SK-N-DZ (cell line): ENCODE measurements around the gene TUBG2.

Source experiments
- DNase-seq: peaks from one replicate; pipeline ENCODE4 v3.0.0-alpha.2; 2015; ENCODE audit warnings: low spot score

The TUBG2 gene

GRCh38 chr17:42676424-42677011 is 17.4 kb downstream of the TUBG2 start, which contains the start of gene PLEKHH3:
TSS of gene PLEKHH3 (minus strand) at chr17:42676994. CDS start at chr17:42676563, 431 bp downstream.
- peak; percentile 71 for DNase-seq

- peak; percentile 100 for DNase-seq
Measured at GRCh38 chr17:42677012-42677857, 18.2 kb downstream of the TUBG2 start.

DNA sequence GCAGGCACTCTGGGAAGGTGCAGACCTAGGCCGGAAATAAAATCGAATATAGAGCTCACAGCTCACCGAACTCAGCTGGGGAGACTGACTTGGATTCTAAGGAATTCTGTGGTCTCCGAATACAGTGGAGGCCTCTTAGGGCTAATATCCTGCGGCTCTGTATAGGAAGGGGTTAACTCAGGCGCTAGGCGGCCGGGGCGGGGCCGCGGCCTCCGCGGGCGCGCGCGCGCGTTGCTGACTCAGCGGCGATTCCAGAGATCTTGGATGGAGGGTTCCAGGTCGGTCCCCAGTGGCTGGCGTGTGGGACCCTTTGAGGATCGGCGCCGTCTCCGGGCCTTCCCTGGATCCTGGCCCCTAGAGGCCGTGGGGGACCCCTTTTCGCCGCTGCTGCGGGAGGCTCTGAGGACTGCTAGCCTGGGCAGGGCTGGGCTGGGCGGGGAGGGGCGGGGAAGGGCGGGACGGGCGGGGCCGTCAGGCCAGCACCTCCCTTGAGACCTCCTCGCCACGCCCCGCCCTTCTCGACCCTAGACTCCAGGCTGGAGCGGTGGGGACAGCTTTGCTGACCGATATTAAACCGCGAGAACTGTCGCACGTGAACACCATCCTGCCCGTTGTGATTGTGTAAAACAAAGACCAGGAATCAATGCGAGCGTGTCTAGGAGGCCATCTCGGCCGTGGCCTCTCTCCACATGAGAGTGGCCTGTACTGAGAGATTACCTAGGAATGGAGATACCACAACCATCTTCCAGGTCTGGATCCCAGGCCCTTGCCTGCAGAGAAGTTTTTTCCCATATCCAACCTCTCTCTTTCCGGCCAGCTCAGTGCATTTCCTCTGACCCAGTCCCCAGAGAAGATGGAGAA is 19.1 kb downstream of the TUBG2 start:
- DNase-seq, result peak; percentile 98

DNA sequence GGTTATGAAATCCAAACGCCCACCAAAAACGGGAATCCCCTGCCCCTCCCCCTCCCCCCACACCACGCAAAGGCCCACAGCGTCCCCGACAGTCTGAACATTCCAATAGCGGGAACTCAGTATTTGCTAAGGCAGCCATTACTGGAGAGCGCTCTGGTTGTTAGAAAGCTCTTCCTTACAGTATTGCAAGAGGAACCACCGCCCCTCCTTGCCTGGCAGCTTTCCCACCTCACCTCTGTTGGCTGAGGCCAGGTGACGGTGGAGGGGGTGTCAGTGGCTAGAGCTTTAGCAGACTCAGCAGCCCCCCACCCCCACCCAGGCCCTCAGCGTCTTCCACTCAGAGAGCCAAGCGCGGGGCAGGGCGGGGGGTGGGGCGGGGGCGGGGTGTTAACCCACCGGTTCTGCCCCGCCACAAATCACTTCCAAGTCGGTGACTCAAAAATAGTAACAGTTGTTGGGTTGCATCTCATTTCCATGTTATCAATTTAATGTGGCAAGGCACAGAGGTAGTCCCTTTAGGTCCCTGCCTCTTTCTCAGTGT is 19.9 kb downstream of the TUBG2 start:
- DNase-seq, result peak; percentile 72

DNA sequence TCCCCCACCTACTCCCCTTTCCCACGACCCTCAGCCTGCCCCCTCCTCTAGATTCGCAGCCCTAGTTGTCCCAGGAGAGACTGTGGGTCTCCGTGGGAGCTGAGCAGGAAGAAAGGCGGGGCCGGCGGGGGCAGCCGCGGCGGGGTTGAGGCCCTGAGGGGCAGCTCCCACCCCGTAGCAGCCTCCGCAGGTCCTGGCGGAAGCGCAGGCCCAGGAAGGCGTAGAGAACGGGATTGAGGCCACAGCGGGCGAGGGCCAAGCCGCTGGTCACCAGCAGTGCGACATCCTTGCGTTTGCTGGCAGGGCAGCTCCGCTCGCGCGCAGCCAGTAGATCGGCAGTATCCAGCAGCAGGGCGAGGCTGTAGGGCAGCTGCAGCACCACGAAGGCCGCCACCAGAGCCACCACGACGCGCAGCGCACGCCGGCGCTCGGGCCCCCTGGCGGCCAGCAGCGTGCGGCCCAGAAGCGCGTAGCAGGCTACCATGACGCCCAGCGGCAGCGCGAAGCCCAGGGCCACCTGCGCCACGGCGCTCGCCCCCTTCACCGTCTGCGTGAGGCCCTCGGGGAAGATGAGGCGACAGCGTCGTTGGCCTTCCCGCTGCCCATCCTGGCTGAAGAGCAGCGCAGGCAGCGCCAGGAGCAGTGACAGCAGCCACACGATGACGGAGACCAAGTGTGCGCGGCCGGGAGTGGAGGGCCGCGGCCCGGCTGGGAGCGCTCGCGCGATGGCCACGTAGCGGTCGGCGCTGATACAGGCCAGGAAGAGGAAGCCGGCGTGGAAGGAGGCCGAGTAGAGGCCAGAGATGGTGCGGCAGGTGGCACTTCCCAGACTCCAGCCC is 20.6 kb downstream of the TUBG2 start:
- peak; percentile 90 for DNase-seq

DNA sequence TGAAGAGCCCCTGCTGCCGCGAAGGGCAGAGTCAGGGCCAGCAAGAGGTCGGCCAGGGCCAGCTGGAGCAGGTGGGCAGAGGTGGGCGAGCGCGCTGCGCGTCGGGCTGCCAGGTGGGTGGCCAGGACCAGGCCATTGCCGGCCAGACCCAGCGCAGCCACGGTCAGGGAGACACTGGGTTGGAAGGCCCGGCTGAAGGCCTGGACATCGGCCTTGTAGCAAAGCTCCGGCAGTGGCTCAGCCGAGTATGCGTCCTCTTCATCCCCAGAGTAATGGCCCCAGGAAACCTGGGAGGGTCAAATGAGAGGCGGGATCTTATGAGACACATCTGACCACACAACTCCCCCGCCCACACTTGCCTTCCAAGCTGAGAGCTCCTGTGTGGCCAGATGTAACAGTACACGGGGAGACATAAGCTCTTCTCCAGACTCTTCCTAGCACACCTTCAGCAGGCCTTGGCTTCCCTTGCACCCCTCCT is 21.3 kb downstream of the TUBG2 start:
- peak; percentile 86 for DNase-seq

GRCh38 chr17:42681976-42682721 is 23.1 kb downstream of the TUBG2 start, which contains the start of gene CNTNAP1:
TSS of gene CNTNAP1 (plus strand) at chr17:42682531. CDS start at chr17:42682830, 299 bp downstream.
- DNase-seq, result peak; percentile 77

DNA sequence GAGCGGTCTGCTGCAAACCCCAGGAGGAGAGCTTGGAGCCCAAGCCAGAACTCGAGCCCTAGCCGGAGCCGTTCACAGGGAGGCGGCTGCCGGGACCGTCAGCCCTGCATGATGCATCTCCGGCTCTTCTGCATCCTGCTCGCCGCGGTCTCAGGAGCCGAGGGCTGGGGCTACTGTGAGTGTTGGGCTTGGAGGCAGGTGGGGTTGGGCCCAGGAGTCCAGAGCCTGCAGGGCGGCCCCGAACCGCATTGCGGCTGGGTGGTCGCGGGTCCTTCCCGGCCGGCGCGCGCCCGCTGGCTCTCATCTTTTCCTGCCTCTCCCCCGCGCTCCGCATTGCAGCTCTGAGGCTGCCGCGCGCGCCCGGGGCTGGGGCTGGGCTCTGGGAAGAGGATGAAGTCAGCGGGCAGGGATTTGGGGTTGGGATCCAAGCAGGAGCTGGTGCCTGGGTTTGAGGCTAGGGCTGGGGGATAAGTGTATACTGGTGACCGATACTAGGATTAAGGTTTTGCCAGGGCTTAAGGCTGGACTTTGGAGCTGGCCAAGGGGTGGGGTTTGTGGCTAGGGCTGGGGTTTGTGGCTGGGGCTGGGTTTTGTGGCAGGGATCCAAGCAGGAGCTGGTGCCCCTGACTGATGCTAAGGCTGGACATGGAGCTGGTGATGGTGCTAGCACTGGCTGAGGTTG is 23.8 kb downstream of the TUBG2 start:
- DNase-seq, result no peak

GRCh38 chr17:42683407-42684034 is 24.4 kb downstream of the TUBG2 start:
- DNase-seq, result no peak

DNA sequence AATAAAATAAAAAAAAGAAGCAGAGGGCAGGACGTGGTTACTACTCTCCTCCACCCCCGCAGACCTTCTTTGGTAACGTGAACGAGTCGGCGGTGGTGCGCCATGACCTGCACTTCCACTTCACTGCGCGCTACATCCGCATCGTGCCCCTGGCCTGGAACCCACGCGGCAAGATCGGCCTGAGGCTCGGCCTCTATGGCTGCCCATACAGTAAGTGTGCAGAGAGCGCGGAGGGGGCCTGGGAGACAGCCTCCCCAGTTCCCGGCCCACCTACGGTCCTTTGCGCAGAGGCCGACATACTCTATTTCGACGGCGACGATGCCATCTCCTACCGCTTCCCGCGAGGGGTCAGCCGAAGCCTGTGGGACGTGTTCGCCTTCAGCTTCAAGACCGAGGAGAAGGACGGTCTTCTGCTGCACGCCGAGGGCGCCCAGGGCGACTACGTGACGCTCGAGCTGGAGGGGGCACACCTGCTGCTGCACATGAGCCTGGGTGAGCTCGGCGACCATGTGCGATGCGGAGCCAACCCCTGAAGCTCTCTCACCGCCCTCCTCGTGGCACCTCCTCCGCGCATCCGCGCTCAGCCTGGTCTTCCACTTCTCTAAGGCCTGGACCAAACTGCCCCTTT is 26.0 kb downstream of the TUBG2 start:
- no peak for DNase-seq

DNA sequence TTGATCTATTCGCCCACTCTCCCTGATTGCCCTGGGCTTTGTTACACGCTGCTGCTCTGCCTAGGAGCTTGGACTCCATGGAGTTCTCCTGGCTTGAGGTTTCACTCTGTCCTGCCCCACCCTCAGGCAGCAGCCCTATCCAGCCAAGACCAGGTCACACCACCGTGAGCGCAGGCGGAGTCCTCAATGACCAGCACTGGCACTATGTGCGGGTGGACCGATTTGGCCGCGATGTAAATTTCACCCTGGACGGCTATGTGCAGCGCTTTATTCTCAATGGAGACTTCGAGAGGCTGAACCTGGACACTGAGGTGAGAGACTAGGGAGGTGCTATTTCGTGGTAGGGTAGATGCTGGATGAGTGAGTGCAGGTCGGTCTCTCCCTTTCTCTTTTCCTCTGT is 26.7 kb downstream of the TUBG2 start:
- DNase-seq, result no peak

GRCh38 chr17:42686520-42687128 is 27.5 kb downstream of the TUBG2 start:
- no peak for DNase-seq

DNA sequence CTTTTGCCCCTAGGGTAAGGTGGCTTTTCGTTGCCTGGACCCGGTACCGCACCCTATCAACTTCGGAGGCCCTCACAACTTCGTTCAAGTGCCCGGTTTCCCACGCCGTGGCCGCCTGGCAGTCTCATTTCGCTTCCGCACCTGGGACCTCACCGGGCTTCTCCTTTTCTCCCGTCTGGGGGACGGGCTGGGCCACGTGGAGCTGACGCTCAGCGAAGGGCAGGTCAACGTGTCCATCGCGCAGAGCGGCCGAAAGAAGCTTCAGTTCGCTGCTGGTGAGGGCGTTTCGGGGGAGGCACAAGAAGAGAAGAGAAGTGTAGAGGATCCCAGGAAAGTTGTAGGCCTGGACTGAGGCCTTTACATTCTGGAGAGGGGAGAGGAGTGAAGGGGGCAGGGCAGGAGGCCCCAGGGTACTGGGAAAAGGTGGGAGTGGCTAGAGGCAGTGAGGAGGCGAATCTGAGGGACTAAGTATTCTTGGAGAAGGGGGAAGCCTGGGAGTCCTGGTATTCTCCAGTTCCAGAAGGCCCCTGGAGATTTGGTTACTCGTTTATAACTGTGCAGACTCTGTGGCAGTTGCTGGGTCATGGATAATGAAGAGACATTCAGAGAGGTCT is 28.7 kb downstream of the TUBG2 start:
- no peak for DNase-seq

DNA sequence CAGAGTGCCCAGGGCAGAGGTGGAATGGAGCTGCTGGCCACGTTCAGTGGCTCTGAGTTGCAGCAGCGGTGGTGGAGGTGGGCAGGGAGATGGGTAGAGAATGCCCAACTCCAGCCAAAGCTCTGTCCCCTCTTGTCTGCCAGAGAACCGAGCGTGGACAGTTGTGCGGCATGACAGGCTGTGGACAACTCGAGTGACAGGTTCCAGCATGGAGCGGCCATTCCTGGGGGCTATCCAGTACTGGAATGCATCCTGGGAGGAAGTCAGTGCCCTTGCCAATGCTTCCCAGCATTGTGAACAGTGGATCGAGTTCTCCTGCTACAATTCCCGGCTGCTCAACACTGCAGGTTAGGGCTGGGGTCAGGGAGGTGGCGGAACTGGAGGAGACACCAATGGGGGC is 31.5 kb downstream of the TUBG2 start:
- no peak for DNase-seq

DNA sequence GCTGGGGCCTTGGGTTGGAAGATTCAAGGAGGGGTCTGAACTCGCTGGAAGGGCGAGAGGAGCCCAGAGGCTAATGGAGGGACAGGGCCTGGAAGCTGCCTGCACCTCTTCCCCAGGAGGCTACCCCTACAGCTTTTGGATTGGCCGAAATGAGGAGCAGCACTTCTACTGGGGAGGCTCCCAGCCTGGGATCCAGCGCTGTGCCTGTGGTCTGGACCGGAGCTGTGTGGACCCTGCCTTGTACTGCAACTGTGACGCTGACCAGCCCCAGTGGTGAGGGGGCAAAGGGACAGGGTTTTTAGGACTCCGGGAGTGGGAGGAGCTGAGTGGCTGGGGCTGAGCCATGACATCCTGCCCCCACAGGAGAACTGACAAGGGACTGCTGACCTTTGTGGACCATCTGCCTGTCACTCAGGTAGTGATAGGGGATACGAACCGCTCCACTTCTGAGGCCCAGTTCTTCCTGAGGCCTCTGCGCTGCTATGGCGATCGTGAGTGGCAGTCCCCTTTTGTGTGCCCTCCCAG is 32.0 kb downstream of the TUBG2 start:
- no peak for DNase-seq

- DNase-seq, result no peak
Measured at GRCh38 chr17:42692489-42692888, 33.4 kb downstream of the TUBG2 start.

GRCh38 chr17:42694524-42694923 is 35.4 kb downstream of the TUBG2 start:
- no peak for DNase-seq
